ENCODE results near the gene DSPP.

DNA sequence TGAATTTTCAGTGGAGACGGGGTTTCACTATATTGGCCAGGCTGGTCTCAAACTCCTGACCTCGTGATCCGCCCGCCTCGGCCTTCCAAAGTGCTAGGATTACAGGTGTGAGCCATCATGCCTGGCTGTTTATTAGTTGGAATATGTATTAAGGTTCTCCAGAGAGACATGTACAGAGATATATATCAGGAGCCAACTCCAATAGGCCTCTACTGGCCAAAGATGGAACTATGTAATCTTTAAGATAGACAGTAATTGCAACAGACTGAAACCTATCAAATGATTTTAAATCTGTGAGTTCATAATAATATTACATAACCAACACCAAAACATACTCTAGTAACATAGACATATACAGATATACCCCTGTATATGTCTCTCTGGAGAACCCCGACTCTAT is 36.0 kb downstream of the DSPP start:
- TF ChIP-seq CTCF (conservative IDR thresholded peaks at IDR 0.05; ENCODE audit: low read length) (no peak), EZH2phosphoT487 (IDR thresholded peaks at IDR 0.05; ENCODE audit: borderline replicate concordance, low read depth, low read length) (no peak)

Measured in OCI-LY7 (cell line).